Measurements from ENCODE around the gene RPRD1B. TPM values are rescaled to one million over a fixed set of nuclear protein-coding genes. Genes with fewer than 3 reads are reported as not detected.

Gene RPRD1B
- total and polyA plus RNA-seq, 2 of the 13 experiments (the other 11 are each of a cell fraction or from before 2014, with no cell fraction given), result 31.1 to 41.5 TPM

GRCh38 chr20:38054647-38055046 lies 21.1 kb downstream of the RPRD1B start:
- ChIA-PET POLR2A (no interaction called here), CTCF (ENCODE audit: low intra/inter-chr PET ratio, low total read pairs) (interaction anchor here (1.5 kb wide), 1 partner anchor 167 kb away, joined by 6 read pairs; no protein-coding TSS in a partner anchor)
- Histone ChIP-seq H3K4me2 (ENCODE audit: low read depth, low read length) (no peak overlapping the region), H3K27ac (ENCODE audit: extremely low read length, insufficient read depth, low read length) (no peak overlapping the region), H3K4me3 (replicated peaks in 1 of 3; ENCODE audit: insufficient read depth in 1 of 3, low read depth in 2 of 3, low read length in 3 of 3) (no peak overlapping the region), H4K20me1 (ENCODE audit: insufficient read depth, low read length) (peaks cover 31% of the 10 kb centered on the region), H3K36me3 (replicated peaks in 1 of 2; ENCODE audit: control insufficient read depth in 1 of 2, insufficient read depth in 2 of 2, low read length in 2 of 2) (peaks cover 24 to 83% of the 10 kb centered on the region in 2 experiments), H3K27me3 (ENCODE audit: control insufficient read depth in 1 of 2, insufficient read depth in 2 of 2, low read length in 2 of 2) (no peaks in the 10 kb centered on the region), H3K4me1 (ENCODE audit: insufficient read depth, low read length) (peaks cover 29% of the 10 kb centered on the region), H3K9ac (ENCODE audit: insufficient read depth, low read depth, low read length) (no peak overlapping the region), H3K9me3 (ENCODE audit: low read length) (no peaks in the 10 kb centered on the region), H2AFZ (ENCODE audit: low read length) (no peak overlapping the region), H3K79me2 (ENCODE audit: insufficient read depth, low read length) (peaks cover 59% of the 10 kb centered on the region)
- in situ Hi-C loops (cut with HindIII; ENCODE audit: extremely low pct_ligation_motif_present, low pct_unique_long_range_greater_than_20kb) (loop anchor here (5.0 to 25.0 kb wide), 4 partner anchors 113 to 358 kb away; partner anchors contain the start of gene TGM2), intact Hi-C loops (cut with micrococcal nuclease; ENCODE audit: unreplicated experiment) (loop anchor here (5.0 kb wide), 1 partner anchor 238 kb away; no protein-coding TSS in a partner anchor)
- WGBS (ENCODE audit: low lambda C conversion rate), result 95% methylated on average over 2 of the region's 2 CpGs
- no TSS peak for BruUV-seq (replicated peaks)
- DNase-seq (ENCODE audit: low spot score), result no peak
- ATAC-seq, result no peak
- no peak for FAIRE-seq
- no peak for TF ChIP-seq ELK4 (CRISPR knock-in tag; IDR thresholded peaks at IDR 0.05; ENCODE audit: borderline replicate concordance)
- TF ChIP-seq BRCA1 (CRISPR knock-in tag; IDR thresholded peaks at IDR 0.05), result no peak
- TF ChIP-seq ZNF343 (CRISPR knock-in tag; IDR thresholded peaks at IDR 0.05), result no peak
- TF ChIP-seq ZBTB14 (CRISPR knock-in tag; IDR thresholded peaks at IDR 0.05), result no peak
- no peak for TF ChIP-seq KDM5B (CRISPR knock-in tag; IDR thresholded peaks at IDR 0.05; ENCODE audit: borderline replicate concordance)
- no peak for TF ChIP-seq ZNF225 (CRISPR knock-in tag; IDR thresholded peaks at IDR 0.05)
- TF ChIP-seq MIXL1 (CRISPR knock-in tag; IDR thresholded peaks at IDR 0.05), result no peak
- no peak for TF ChIP-seq PAXIP1 (CRISPR knock-in tag; conservative IDR thresholded peaks at IDR 0.05)
- TF ChIP-seq ZBTB43 (CRISPR knock-in tag; conservative IDR thresholded peaks at IDR 0.05), result no peak
- TF ChIP-seq SIN3B (IDR thresholded peaks at IDR 0.05; ENCODE audit: low read length), result no peak
- TF ChIP-seq GRHL1 (CRISPR knock-in tag; conservative IDR thresholded peaks at IDR 0.05), result no peak
- TF ChIP-seq ZBTB3 (CRISPR knock-in tag; IDR thresholded peaks at IDR 0.05; ENCODE audit: borderline replicate concordance, low read depth), result no peak
- no peak for TF ChIP-seq GMEB1 (CRISPR knock-in tag; IDR thresholded peaks at IDR 0.05; ENCODE audit: borderline replicate concordance)
- TF ChIP-seq ZNF256 (CRISPR knock-in tag; conservative IDR thresholded peaks at IDR 0.05), result no peak
